HG02763 (cell line): ENCODE data around the gene MANBA.

Source experiments
- ATAC-seq: cut with Tn5 transposase; IDR thresholded peaks from one replicate; pipeline ENCODE4 v1.9.1; 2021; ENCODE audit warnings: mild to moderate bottlenecking, moderate library complexity; ENCODE audit not compliant: unreplicated experiment

The MANBA gene

DNA sequence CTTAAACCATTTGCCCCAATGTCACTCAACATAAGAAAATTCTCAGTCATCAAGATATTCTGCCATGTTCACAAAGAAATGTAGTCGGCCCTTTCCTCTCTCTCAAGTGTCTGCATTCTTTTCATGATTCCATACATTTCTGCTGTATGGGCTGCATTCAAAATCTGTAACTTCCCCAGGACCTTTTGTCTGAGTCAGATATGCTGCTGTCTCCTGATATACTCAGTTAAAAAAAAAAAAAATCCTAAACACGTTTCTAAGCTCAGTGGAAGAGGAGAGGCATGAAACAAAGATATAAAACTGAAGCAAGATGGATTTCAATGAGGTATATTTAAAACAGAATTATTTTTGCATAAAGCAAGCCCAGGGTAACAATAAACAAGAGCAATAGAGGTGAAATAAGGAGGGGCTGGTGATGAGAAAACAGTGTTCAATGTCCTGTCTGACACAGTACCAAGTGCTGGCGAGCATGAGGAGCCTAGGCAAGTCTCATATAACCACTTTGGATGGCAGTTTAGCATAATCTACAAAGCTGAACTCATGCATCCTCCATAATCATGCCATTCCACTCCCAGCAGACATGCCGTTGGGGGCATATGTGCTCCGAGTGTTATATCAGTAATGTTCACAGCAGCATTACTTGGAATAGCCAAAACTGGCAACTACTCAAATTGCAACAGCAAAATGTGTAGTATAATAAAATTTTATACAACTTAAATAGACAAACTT is 76.7 kb downstream of the MANBA start:
- no peak for ATAC-seq

DNA sequence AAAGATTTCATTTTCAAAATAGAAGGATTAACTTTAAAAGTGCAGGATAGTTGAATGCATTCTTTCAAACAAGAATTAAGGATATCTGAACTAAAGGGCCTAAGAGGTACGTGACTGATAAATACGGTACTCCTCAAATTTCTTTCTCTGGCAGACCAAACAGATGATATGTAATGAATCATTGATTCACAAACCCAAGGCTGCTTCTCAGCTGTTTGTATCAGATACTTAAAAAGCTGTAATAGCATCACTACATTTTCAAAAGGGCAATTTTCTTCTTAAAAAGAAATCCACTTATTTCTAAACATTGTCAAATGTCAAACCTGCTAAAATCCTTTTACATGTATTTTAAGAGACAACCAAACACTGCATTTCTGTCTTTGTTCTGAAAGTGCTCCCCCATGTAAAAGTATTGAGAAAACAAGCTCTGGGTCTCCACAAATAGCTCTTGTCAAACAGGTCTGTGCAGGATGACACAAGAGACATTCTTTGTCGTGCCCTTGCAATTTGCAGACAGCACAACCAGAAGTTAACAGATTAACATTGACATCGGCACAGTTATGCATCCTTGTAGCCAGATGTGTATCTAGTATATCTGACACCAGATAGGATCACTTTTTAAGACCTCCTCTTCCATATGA is 82.0 kb downstream of the MANBA start:
- no peak for ATAC-seq

DNA sequence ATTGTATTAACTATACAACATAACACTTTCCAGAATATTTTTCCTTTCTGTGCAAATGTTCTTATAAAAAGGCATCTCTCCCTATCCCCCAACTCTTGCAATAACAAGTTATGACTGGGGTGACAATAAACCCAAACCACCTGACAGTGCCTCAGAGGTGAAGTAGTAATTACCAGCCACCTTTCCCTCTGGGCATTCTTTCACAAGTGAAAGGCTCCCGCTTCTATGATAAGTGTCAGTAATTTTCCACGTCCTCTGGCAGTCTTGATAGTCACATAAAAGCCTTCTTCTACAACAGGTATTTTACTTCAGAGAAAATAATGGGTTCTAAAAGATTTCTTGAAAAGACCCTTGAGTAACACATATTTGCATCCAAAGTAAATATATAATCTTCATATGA is 82.7 kb downstream of the MANBA start:
- ATAC-seq: no peak

DNA sequence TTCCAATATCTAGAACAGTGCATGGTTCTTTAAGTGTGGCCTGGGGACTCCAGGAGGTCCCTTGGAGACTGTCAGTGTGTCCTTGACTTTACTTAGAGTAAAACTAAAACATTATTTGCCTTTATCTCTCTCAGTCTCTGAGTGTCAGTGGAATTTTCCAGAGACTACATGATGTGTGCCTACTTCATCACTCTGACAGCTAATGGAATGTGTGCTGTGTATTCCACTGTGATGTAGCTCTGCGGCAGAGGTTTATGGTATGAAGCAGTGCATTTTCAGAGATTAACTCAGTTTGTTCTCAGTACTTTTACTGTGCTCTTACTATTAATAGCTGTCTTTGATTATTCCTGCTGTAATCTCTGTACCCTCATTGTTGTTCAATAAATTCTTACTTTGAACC is 85.6 kb downstream of the MANBA start:
- ATAC-seq: no peak

DNA sequence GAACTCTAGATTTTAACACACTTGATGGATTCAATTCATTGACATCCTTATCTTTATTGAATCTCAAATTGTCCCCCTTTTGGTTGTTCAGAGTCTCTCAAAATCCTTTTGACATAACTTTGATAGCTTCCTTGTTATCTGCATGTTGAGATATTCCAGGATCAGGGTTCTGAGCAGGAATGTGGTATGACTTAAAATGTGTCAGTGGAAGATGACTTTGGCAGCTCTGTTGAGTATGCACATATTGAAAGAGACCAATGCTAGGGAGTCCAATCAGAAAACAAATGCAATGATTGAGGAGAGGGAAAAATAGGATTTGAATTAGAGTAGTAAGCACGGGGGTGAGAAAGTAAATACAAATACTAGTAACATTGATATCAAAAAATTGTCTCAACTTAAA is 93.8 kb downstream of the MANBA start:
- no peak for ATAC-seq

DNA sequence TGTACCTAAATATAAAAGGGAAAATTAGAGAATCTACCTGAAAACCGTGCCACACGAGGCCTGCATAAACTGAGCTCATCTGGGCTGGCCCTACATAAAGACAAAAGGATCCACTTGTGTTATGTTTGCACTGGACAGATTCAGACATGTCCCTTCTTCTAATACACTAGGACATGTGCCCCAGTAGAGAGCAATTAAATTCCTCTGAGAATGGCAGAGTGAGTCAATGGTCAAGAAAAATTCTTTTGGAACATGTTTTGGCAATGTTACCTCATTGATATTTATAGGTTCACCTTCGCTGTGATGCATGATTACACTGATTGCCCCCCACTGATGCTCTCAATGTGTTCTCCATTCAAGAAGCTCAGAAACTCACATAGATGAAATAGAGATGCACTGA is 95.2 kb downstream of the MANBA start:
- ATAC-seq: no peak

DNA sequence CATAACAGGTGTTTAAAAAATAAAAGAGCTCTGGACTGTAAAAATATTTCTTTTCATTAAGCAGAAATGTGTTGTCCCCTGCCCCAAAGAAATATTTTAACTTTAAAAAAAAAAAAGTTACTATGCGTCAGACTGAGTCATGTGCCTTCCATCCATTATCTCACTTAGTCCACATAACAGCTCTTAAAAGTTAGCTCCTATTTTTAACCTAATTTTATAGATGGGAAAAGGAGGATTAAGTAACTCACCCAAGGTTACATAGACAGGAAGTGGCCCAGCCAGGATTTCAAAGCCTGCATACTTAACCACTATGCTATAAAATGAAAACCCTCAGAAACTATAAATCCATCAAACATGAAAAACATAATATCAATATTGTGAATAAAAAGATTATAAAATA is 97.7 kb downstream of the MANBA start:
- no peak for ATAC-seq

DNA sequence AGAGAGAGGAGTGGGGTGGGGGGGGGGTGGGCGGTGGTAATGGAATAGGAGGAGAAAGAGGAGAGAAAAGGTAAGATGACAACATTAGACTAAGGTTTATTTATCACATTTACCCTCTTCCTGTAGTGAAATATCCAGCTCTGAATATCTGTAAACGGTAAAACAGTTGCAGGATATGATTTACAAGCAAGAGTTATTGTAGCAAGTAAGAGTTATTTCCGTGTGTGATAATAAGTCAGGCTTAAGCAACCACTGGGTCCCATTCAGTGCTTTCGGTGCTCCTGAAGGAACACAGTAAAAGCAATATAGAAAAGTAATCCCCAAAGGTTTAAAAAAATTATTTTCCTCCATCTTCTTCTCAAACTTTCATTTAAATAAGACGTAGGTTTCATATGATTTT is 103.6 kb downstream of the MANBA start:
- no peak for ATAC-seq

DNA sequence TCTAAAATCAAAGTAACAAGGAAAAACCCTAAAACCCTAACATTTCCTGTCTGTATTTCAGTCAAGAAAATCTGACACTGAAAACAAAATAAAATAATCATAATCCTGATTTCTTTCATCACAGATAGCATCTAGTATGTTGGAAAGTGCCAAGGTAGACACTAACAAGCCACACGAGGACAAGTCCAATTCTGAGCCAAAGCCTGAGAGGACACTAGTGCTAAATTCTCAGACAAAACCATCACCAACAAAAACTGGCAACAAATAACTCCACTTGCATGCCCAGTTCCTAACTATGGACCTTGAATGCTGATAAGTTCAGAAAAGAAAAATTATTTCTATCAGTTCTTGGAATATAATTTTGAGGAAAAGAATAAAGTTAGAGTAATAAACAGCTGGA is 113.7 kb downstream of the MANBA start:
- no peak for ATAC-seq

DNA sequence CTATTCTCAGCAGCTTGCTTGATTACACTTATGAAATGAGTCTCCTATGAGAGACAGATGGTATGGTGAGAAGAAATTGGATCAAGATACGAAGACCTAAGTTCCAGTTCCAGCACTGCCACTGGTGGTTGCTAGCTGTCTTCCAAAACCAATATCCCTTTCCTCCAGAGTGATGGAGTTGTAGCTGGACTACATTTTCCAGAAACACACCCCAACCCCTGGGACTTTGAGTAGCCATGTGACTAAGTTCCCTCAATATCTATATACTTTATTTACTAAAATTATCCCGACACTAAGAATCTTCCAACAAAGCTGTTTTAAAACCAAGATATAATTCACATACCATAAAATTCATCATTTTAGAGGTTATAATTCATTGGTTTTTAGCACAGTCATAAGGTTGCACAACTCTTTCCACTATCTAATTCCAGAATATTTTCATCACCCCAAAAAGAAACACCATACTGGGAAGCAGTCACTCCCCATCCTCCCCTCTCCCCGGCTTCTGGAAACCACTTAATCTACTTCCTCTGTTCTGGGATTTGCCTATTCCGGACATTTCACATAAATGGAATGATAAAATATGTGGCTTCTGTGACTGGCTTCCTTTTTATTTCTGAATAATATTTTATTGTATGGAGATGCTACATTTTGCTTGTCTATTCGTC is 118.0 kb downstream of the MANBA start:
- ATAC-seq: no peak

DNA sequence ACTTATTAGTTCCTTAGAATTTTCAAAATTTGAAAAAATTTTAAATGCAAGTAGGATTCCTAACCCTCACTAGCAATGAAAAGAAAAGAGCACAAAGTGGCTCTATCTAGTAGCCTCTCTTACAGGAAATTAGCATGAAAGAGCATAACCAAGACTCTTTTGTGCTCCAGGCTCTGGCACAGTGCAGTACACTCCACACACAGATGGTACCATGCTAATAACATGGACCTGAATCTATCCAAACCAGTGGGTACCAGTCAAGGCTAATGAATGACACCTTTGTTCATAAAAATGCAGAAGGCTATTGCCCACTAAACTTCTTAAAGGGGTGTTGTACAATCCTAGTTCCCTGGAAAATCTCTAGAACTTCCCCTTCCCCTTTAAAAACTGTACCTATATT is 119.0 kb downstream of the MANBA start:
- ATAC-seq: no peak

DNA sequence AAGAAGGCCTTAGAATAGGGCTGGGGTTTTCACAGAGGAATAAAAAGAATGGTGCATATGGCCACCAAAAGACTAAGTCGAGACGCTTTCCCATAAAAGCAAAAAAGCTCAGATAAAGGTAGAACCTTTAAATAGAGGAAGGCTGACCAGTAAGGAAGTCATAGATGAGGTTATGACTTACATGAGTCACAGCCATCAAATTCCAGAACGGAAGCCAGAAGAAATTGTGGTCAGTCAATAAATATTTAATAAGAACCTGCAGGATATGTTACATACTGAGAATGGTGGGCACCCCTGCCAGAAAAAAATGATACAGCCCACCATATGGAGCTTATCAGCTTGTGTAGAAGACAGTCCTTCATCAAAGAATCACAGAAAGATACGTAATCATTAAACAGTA is 120.1 kb downstream of the MANBA start:
- ATAC-seq: no peak

DNA sequence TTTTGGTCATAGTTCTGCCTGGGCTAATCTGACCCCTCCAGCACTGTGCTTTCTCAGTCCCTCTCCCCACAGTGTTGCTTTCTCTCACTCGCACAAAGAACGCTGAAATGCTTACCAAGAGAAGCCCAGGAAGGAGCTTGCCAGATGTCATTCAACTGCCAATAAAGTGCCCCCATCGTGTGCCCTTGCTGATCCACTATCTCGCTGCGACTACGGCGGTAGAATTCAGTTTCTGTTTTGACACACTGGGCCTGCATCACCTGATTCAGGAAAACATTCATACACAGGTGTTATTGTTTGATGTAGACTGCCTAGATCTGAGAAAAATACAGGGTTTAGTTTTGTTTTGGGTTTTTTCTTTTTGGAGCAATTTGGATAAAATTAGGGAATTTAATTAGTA is 121.2 kb downstream of the MANBA start:
- no peak for ATAC-seq

DNA sequence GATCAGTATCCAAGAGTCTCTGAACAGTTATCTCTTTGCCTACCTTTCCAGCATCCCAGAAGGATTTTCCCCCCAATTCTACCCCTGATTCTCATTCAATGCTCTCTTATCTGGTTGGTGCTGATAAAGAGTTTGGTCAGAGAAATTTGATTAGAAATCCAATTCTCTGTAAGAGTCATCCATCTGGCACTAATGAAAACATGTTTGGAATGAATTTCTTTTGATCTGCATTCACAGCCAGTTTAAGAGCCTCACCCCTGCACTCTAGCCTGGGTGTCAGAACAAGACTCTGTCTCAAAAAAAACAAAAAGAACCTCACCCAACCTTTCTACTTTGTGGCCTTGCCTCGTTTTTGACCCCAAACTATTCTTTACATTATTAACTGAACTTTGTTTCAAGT is 122.1 kb downstream of the MANBA start:
- no peak for ATAC-seq

DNA sequence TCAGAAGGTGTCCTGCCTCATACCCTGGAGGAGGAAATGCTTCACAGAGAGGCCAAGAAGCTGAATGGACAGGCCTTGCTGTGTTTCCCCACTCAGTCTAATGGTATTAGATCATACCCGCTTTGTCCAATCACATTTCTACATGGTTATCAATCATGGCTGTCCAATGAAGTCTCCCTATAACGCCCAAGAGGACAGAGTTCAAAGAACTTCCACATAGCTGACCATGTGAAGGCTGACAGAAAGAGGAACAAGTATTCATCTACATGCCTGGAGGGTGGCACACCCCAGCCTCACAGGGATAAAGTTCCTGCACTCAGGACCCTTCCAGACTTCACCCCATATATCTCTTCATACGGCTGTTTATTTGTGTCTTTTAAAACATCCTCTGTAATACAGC is 123.4 kb downstream of the MANBA start:
- no peak for ATAC-seq

DNA sequence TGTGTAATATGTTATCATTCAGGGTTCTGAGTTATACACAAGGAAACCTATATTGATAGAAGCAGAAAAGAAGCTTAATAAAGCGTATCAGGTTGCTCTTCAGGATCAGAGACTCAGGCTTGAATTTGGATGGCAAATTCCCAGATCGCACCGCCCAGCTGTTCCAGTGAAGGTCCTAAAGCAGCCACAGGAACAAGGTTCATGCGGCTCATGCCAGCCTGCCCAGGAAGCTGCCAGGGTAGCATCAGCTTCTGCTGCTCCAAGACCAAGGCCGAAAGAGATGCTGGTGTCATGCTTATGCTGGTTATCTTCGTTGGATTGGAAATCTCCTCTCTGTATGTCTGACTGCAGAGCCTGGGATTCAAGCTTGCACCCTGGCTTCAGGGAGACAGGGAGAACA is 127.7 kb downstream of the MANBA start:
- no peak for ATAC-seq

DNA sequence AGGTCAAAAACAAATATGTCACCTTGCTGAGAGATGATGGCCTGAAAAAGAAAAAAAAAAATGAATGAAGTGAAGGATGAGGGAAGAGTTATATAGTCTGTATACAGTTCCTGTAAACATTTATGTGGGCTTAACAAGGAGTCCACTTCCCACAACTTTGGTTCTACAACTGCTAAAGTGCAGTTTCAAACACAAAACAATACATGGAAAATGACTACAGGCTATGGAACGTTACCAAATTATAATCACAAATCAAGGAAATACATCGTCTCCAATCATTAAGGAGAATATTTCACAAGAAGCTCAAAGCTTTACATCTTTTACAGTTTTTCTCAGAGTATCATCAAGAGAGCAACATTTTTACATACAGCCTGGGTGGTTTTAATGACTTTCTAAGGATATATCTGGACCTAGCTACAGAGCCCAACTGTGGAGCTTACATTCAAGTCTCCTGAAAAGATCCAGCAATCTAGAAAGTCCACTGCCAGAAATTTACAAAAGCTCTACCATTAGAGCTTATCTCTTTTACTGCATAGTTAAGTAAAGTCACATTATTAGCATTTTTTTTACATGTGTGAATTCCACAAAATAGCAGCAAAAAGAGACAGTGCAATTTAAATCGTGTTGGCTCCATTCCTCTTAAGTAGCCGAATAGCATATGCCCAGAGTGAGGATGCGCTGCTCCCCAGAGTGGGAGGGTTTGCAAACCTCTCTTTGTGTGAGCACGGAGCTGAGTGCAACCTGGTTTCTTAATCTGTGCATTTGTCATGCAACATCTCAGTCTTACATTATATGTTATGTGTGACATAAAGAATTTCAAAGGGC is 128.3 kb downstream of the MANBA start:
- no peak for ATAC-seq

DNA sequence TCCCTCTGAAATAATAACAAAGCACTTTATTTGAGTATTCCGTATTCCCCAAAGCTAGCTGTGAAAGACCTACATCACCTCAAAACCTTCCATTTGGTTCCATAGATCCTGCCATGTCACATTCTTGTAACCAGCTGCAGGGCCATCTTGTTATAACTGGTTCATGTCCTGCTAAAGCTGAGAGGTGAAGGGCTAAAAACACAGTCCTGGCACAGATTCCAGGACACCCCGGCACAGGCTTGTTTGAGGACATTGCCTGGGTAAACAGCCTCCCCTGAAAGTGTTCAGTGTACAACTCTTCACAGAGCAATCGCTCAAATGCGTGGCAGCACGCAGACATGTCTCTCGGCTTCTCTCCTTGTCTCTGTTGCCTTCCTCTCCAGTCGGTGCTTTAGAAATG is 129.2 kb downstream of the MANBA start:
- no peak for ATAC-seq

DNA sequence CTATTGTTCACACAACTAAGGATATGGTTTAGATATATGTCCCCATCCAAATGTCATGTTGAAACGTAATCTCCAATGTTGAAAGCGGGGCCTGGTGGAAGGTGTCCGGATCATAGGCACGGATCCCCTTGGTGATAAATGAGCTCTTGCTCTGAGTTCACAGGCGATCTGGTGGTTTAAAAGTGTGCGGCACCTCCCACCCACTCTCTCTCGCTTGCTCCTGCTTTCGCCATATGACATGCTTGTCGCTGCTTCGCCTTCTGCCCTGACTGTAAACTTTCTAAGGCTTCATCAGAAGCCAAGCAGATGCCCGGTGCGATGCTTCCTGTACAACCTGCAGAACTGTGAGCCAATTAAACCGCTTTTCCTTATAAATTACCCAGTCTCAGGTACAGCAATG is 131.1 kb downstream of the MANBA start:
- ATAC-seq: no peak

DNA sequence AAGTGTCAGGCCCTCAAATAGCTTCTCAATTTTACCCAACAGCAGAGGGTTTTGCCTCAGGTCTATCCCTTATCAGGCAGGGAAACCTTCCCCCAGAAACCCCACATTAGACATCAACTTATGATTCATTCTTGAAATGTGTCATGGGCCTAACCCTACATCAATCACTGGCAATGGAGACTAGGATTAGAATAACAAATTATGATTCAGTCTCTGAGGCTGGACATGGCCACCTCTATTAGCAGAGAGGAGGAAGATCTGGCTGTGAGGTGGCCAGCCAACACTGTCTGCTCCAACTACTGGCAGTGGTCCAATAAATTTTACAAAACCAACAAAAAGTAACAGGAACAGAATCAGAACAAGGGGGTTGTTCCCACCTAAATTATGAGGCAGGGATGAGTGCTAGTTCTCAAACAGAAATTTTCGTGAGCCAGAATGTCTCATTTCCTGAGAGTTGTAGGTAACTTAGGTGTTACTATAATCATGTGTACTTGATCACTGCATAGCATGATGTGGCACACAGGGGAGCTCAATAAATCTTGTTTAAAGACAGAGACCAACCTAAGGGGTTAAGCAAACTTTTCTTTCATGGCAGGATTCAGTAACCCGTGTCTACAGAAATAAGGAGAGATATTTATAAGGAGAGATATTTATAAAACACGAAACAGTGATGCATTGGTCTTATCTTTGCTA is 132.8 kb downstream of the MANBA start:
- no peak for ATAC-seq
